SK-N-SH (cell line): ENCODE measurements around the gene MMP28. TPM values are rescaled to one million over a fixed set of nuclear protein-coding genes. Genes with fewer than 3 reads are reported as not detected.

ENCODE experiments used
- CTCF ChIA-PET: fragments of 300-600, 350-600 bp; formaldehyde crosslinking; extraction: SDS; loops from one replicate; lab custom pipeline; 2021; lab: Yijun Ruan, JAX
- POLR2A ChIA-PET: fragments of 350-600 bp; sonication (Branson Sonifier 250); formaldehyde crosslinking; extraction: SDS; loops from one replicate; lab custom pipeline; 2020; ENCODE audit warnings: antibody characterized with exemption, inconsistent platforms; lab: Yijun Ruan, JAX
- DNase-seq: peaks from one replicate; pipeline ENCODE4 v3.0.0; 2012
- H2AFZ ChIP-seq: fragments of 200-600 bp; sonication (generic); 2 replicates; pipeline ENCODE4 v1.8.1; 2016; ENCODE audit warnings: antibody characterized with exemption, mild to moderate bottlenecking, low read depth
- H3F3A ChIP-seq: fragments of 200-600 bp; sonication (generic); replicated peaks from 2 replicates; pipeline ENCODE3; 2016; ENCODE audit warnings: antibody characterized with exemption, mild to moderate bottlenecking; ENCODE audit not compliant: insufficient read depth
- H3K27ac ChIP-seq, 2 experiments: fragments of 200-500 bp in 1 of 2; fragments of 200-600 bp in 1 of 2; sonication (Bioruptor generic) in 1 of 2; sonication (generic), shearing (Covaris generic) in 1 of 2; 2 replicates each; pipeline versions ENCODE4 v1.5.1 to v1.6.1; 2014 to 2016; ENCODE audit warnings: low read depth in 2 of 2, inconsistent platforms in 1 of 2, low read length in 1 of 2, mild to moderate bottlenecking in 1 of 2, mixed read lengths in 1 of 2
- H3K27me3 ChIP-seq: fragments of 200-600 bp; sonication (generic), shearing (Covaris generic); 2 replicates; pipeline ENCODE4 v1.6.1; 2016; ENCODE audit warnings: mixed run types; ENCODE audit not compliant: insufficient read depth
- H3K36me3 ChIP-seq, 2 experiments: fragments of 200-500 bp in 1 of 2; fragments of 200-600 bp in 1 of 2; sonication (Bioruptor generic) in 1 of 2; sonication (generic) in 1 of 2; replicated peaks in 1 of 2; 2 replicates each; pipeline versions ENCODE3 to v1.5.1; 2014 to 2016; ENCODE audit warnings: low read length in 1 of 2, mild to moderate bottlenecking in 1 of 2; ENCODE audit not compliant: insufficient read depth in 2 of 2, control insufficient read depth in 1 of 2
- H3K4me1 ChIP-seq, 2 experiments: fragments of 200-500 bp in 1 of 2; fragments of 200-600 bp in 1 of 2; sonication (Bioruptor generic) in 1 of 2; sonication (generic), shearing (Covaris generic) in 1 of 2; 2 replicates each; pipeline versions ENCODE4 v1.5.1 to v1.6.1; 2014 to 2016; ENCODE audit warnings: low read depth in 1 of 2, low read length in 1 of 2, mixed run types in 1 of 2; ENCODE audit not compliant: insufficient read depth in 2 of 2, control insufficient read depth in 1 of 2
- H3K4me2 ChIP-seq: fragments of 200-600 bp; sonication (generic), shearing (Covaris generic); 2 replicates; pipeline ENCODE4 v1.6.1; 2017; ENCODE audit warnings: mixed run types
- H3K4me3 ChIP-seq, 2 experiments: fragments of 200-500 bp in 1 of 2; fragments of 200-600 bp in 1 of 2; sonication (Bioruptor generic) in 1 of 2; sonication (generic), shearing (Covaris generic) in 1 of 2; 2 replicates each; pipeline versions ENCODE4 v1.5.1 to v1.8.1; 2014 to 2016; ENCODE audit warnings: low read depth in 2 of 2, inconsistent platforms in 1 of 2, low read length in 1 of 2, mild to moderate bottlenecking in 1 of 2, mixed read lengths in 1 of 2, moderate library complexity in 1 of 2
- H3K79me2 ChIP-seq: fragments of 200-600 bp; sonication (generic); 2 replicates; pipeline ENCODE4 v1.8.1; 2017; ENCODE audit warnings: mild to moderate bottlenecking; ENCODE audit not compliant: insufficient read depth
- H3K9ac ChIP-seq: fragments of 200-600 bp; sonication (generic); 2 replicates; pipeline ENCODE4 v1.6.1; 2017; ENCODE audit warnings: mixed run types
- H3K9me2 ChIP-seq: fragments of 200-600 bp; sonication (generic); 2 replicates; pipeline ENCODE4 v1.6.1; 2017; ENCODE audit warnings: mixed run types
- H3K9me3 ChIP-seq: fragments of 200-600 bp; sonication (generic); 2 replicates; pipeline ENCODE4 v1.6.1; 2017; ENCODE audit warnings: mixed run types, mild to moderate bottlenecking, moderate library complexity
- H4K20me1 ChIP-seq: fragments of 200-600 bp; sonication (generic); 2 replicates; pipeline ENCODE4 v1.6.1; 2017; ENCODE audit warnings: mild to moderate bottlenecking, mixed run types; ENCODE audit not compliant: insufficient read depth
- CHD2 ChIP-seq: fragments of 150-350 bp; IDR thresholded peaks from 2 replicates; pipeline ENCODE4 v1.6.1; 2018; ENCODE audit warnings: low read length; ENCODE audit not compliant: partially characterized antibody
- CTCF ChIP-seq: fragments of 200-600 bp; sonication (generic); IDR thresholded peaks from 2 replicates; pipeline ENCODE4 v1.6.1; 2017; ENCODE audit warnings: antibody characterized with exemption, mild to moderate bottlenecking, moderate library complexity
- EP300 ChIP-seq, 2 experiments: IDR thresholded peaks; 2 replicates each; pipeline versions ENCODE4 v1.4.0 to v1.6.1; 2012; ENCODE audit warnings: borderline replicate concordance in 1 of 2, low read depth in 1 of 2, low read length in 1 of 2
- FOSL2 ChIP-seq: IDR thresholded peaks from 2 replicates; pipeline ENCODE4 v1.4.0; 2012; ENCODE audit warnings: low read depth, mild to moderate bottlenecking, moderate library complexity, borderline replicate concordance
- FOXJ3 ChIP-seq: sonication (generic); formaldehyde crosslinking; IDR thresholded peaks from 2 replicates; pipeline ENCODE4 v1.5.1; 2020; ENCODE audit warnings: mild to moderate bottlenecking, missing genetic modification reagents
- GABPA ChIP-seq: IDR thresholded peaks from 2 replicates; pipeline ENCODE4 v1.4.0; 2012; ENCODE audit warnings: low read depth, mild to moderate bottlenecking
- GATA2 ChIP-seq: sonication (generic); formaldehyde crosslinking; IDR thresholded peaks from 2 replicates; pipeline ENCODE4 v1.5.0; 2020; ENCODE audit warnings: mild to moderate bottlenecking, missing genetic modification reagents
- JUND ChIP-seq: IDR thresholded peaks from 2 replicates; pipeline ENCODE4 v1.4.0; 2012
- MEF2A ChIP-seq: IDR thresholded peaks from 2 replicates; pipeline ENCODE4 v1.4.0; 2012; ENCODE audit warnings: low read depth, borderline replicate concordance
- MXI1 ChIP-seq: IDR thresholded peaks from 2 replicates; pipeline ENCODE4 v1.6.1; 2012; ENCODE audit warnings: mild to moderate bottlenecking, low read depth, low read length, improper control_type of control experiment
- PBX3 ChIP-seq: IDR thresholded peaks from 2 replicates; pipeline ENCODE4; 2012
- POLR2AphosphoS5 ChIP-seq: IDR thresholded peaks from 2 replicates; pipeline ENCODE4 v1.6.1; 2012; ENCODE audit warnings: low read depth, low read length
- RAD21 ChIP-seq: IDR thresholded peaks from 2 replicates; pipeline ENCODE4 v1.6.1; 2012; ENCODE audit warnings: mild to moderate bottlenecking, low read length
- RFX5 ChIP-seq: IDR thresholded peaks from 2 replicates; pipeline ENCODE4 v1.6.1; 2012; ENCODE audit warnings: mild to moderate bottlenecking, improper control_type of control experiment, low read length
- RXRA ChIP-seq: IDR thresholded peaks from 2 replicates; pipeline ENCODE4 v1.4.0; 2012; ENCODE audit warnings: low read depth, mild to moderate bottlenecking, borderline replicate concordance
- SMC3 ChIP-seq: IDR thresholded peaks from 2 replicates; pipeline ENCODE4 v1.6.1; 2012; ENCODE audit warnings: low read depth, low read length, improper control_type of control experiment
- TAF1 ChIP-seq: IDR thresholded peaks from 2 replicates; pipeline ENCODE4 v1.6.1; 2012; ENCODE audit warnings: low read depth, mild to moderate bottlenecking, low read length, moderate library complexity, borderline replicate concordance
- TCF12 ChIP-seq: IDR thresholded peaks from 2 replicates; pipeline ENCODE4 v1.4.0; 2012
- TEAD4 ChIP-seq: IDR thresholded peaks from 2 replicates; pipeline ENCODE4 v1.4.0; 2012; ENCODE audit warnings: mild to moderate bottlenecking, borderline replicate concordance; ENCODE audit not compliant: insufficient read depth
- USF1 ChIP-seq: IDR thresholded peaks from 2 replicates; pipeline ENCODE4 v1.4.0; 2012; ENCODE audit warnings: low read depth, borderline replicate concordance
- USF2 ChIP-seq: fragments of 150-350 bp; IDR thresholded peaks from 2 replicates; pipeline ENCODE4 v1.6.1; 2017; ENCODE audit warnings: antibody characterized with exemption, low read length, low read depth, borderline replicate concordance
- YY1 ChIP-seq: IDR thresholded peaks from 2 replicates; pipeline ENCODE4 v1.4.0; 2012; ENCODE audit warnings: low read depth, mild to moderate bottlenecking
- WGBS: methylation state at CpG from one replicate; pipeline ENCODE4 v1.1.6; 2017; ENCODE audit warnings: low lambda C conversion rate; 5-methylcytosine and 5-hydroxymethylcytosine counted together
- polyA plus RNA-seq, 3 experiments: library from polyadenylated mRNA; depleted of rRNA; stranded (reverse); fragments of >200 nt; gene quantifications; 2 replicates each; pipeline ENCODE4 v1.2.3, GENCODE V29; 2012
- TF ChIP-seq, protein P1 (sequence below): IDR thresholded peaks from 2 replicates; pipeline ENCODE4 v1.4.0; 2012; ENCODE audit warnings: low read depth
- TF ChIP-seq, protein P2 (sequence below): IDR thresholded peaks from 2 replicates; pipeline ENCODE4 v1.4.0; 2012; ENCODE audit warnings: low read depth, borderline replicate concordance

Gene MMP28
- polyA plus RNA-seq, 1 of the 3 experiments (the other 2 are of a cell fraction), result 0.33 TPM

GRCh38 chr17:35786941-35787432, 8.5 kb downstream of the MMP28 start:
- Histone ChIP-seq H3K4me3 (no peak overlapping the region), H3F3A (peaks cover 9% of the 10 kb centered on the region), H3K79me2 (no peaks in the 10 kb centered on the region), H2AFZ (no peak overlapping the region), H3K27me3 (peaks cover under 1% of the 10 kb centered on the region; the same call in 1 of the 2 replicates), H3K9me2 (no peaks in the 10 kb centered on the region), H3K4me2 (no peak overlapping the region), H3K4me1 (peaks cover 0 to 48% of the 10 kb centered on the region in 2 experiments; a peak in 3 of 4 replicates), H4K20me1 (no peaks in the 10 kb centered on the region), H3K36me3 (no peaks in the 10 kb centered on the region), H3K9ac (no peak overlapping the region), H3K9me3 (no peaks in the 10 kb centered on the region), H3K27ac (peak overlapping the region; percentile 16 to 89; a peak in 3 of 4 replicates)
- 13% methylated on average over 3 of the region's 3 CpGs for WGBS
- ChIA-PET CTCF (interaction anchor here (1.1 to 31.2 kb wide), 8 partner anchors 8 to 26 kb away, joined by 3 to 809 read pairs (median 9); partner anchors contain the start of genes C17orf50, MMP28 and TAF15), POLR2A (interaction anchor here (0.9 to 1.5 kb wide), 3 partner anchors 10 to 17 kb away, joined by 3 to 5 read pairs (median 4); no protein-coding TSS in a partner anchor)
- DNase-seq, result peak; percentile 86
- TF ChIP-seq MXI1 (peak; percentile 63), RAD21 (no peak; the same call in none of the 2 replicates), POLR2AphosphoS5 (peak; percentile 20; the same call in 1 of the 2 replicates), MEF2A (no peak), RFX5 (no peak; the same call in 1 of the 2 replicates), YY1 (no peak), TCF12 (peak; percentile 59), PBX3 (no peak), FOSL2 (no peak), RXRA (no peak), TAF1 (no peak), FOXJ3 (CRISPR knock-in tag) (peak; percentile 63; the same call in 1 of the 2 replicates), SMC3 (no peak), GABPA (no peak), TEAD4 (no peak), JUND (no peak), CHD2 (peak; percentile 89), USF2 (no peak), USF1 (no peak), GATA2 (CRISPR knock-in tag) (peak; percentile 95), EP300 (IDR thresholded peaks at IDR 0.05; ENCODE audit: borderline replicate concordance in 1 of 2, low read depth in 1 of 2, low read length in 1 of 2) (peak in 1 of 2 experiments; percentile 93; a peak in 2 of 4 replicates), CTCF (no peak)
- TF ChIP-seq, protein P1, sequence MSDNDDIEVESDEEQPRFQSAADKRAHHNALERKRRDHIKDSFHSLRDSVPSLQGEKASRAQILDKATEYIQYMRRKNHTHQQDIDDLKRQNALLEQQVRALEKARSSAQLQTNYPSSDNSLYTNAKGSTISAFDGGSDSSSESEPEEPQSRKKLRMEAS, result 0 out of 2 replicates have a peak, but pooled peaks have one; percentile 32
- TF ChIP-seq, protein P2, sequence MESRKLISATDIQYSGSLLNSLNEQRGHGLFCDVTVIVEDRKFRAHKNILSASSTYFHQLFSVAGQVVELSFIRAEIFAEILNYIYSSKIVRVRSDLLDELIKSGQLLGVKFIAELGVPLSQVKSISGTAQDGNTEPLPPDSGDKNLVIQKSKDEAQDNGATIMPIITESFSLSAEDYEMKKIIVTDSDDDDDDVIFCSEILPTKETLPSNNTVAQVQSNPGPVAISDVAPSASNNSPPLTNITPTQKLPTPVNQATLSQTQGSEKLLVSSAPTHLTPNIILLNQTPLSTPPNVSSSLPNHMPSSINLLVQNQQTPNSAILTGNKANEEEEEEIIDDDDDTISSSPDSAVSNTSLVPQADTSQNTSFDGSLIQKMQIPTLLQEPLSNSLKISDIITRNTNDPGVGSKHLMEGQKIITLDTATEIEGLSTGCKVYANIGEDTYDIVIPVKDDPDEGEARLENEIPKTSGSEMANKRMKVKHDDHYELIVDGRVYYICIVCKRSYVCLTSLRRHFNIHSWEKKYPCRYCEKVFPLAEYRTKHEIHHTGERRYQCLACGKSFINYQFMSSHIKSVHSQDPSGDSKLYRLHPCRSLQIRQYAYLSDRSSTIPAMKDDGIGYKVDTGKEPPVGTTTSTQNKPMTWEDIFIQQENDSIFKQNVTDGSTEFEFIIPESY, result no peak
